Stimulated activated naive B cell treated with anti-CD40 and anti-IgM and Interleukin-4, amounts not matched to agents 10 μg/mL and 1 μg/mL and 100 μg/mL, for 72 hours (primary cell): Measurements from ENCODE around the gene FAM229A.
A peak's percentile ranks its signal among the peaks of the same experiment; 100 is the strongest.

Experiments used
- ATAC-seq, 2 donors: fragments of 150-1000 bp; cut with Tn5 transposase; replicated peaks; 2 replicates each; pipeline ENCODE4 v1.10.0; 2021; ENCODE audit warnings: moderate library complexity in 1 of 2
- DNase-seq: peaks from one replicate; pipeline ENCODE4 v3.0.0; 2021
- H3K27ac Mint-ChIP-seq: one replicate; pipeline ENCODE4 v1.8.0; 2022; ENCODE audit warnings: mild to moderate bottlenecking, mixed read lengths
- H3K27me3 Mint-ChIP-seq, 2 donors: one replicate each; pipeline ENCODE4 v1.8.0; 2022; ENCODE audit warnings: mixed read lengths in 2 of 2
- H3K36me3 Mint-ChIP-seq, 2 donors: one replicate each; pipeline ENCODE4 v1.8.0; 2022; ENCODE audit warnings: mixed read lengths in 2 of 2, mild to moderate bottlenecking in 1 of 2
- H3K4me1 Mint-ChIP-seq, 2 donors: one replicate each; pipeline ENCODE4 v1.8.0; 2022; ENCODE audit warnings: mixed read lengths in 2 of 2, mild to moderate bottlenecking in 1 of 2
- H3K4me3 Mint-ChIP-seq, 2 donors: one replicate each; pipeline ENCODE4 v1.8.0; 2022; ENCODE audit warnings: mild to moderate bottlenecking in 2 of 2, mixed read lengths in 2 of 2, moderate library complexity in 1 of 2
- H3K9me3 Mint-ChIP-seq, 2 donors: one replicate each; pipeline ENCODE4 v1.8.0; 2022; ENCODE audit warnings: mixed read lengths in 2 of 2, mild to moderate bottlenecking in 1 of 2

Gene FAM229A

DNA sequence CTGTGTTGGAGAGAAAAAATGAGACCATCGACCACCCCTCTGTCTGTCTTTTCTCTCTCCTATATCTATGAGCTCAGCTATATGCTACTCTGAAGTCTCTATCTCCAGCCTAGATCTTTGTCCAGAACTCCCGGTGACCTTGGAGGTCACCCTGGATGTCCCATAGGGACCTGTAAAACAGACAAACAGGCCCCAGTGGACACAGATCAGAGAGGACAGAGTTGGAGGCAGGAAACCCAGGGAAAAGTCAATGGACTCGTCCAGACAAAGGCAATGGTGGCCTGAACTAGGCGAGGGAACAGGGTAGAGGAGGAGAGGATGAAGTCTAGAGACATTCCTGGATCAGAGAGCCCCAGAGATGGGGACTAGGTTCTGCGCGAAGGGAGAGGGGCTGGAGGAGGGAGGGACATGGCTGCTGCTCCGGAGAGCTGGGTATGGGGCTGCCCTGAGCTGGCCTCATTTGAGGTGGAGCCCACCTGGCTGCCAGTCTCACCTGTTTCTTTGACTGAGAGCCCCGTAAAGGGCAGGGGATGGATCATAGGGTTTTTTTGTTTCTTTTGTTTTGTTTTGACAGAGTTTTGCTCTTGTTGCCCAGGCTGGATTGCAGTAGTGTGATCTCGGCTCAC lies 15.6 kb downstream of the FAM229A start:
- Mint-ChIP-seq H3K36me3 (peaks cover 3 to 4% of the 10 kb centered on the region in 2 donors), H3K27ac (no peak overlapping the region), H3K9me3 (peaks cover 0 to 1% of the 10 kb centered on the region in 2 donors), H3K4me1 (peaks cover 27 to 31% of the 10 kb centered on the region in 2 donors), H3K27me3 (no peaks in the 10 kb centered on the region), H3K4me3 (no peak overlapping the region)
- no peak for ATAC-seq
- no peak for DNase-seq

DNA sequence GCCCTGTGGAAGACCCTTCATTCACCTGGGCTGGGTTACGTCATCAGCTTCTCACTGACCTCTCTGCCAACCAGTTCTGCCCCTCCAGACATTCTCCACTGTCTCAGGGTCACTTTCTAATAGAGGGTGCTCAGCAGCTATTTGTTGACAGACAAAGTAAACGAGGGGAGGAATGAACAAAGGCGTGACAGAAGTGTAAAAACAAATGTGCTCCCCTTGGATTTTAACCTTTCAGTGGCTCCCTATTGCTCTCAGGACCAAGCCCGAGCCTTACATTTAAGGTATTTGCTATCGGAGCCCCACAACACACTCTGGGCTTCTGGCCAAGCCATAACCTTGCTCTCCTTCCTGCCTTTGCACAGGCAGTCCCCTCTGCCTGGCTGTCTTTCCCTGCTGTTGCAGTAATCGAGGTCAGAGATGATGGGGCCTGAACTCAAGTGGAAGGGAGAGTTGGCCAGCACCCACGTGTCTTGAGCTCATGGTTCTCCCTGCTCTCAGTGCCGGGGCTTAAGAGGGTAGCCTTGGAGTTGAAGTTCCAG lies 16.9 kb downstream of the FAM229A start:
- DNase-seq, result no peak
- peaks cover 0 to 2% of the 10 kb centered on the region in 2 donors for H3K36me3 Mint-ChIP-seq
- H3K4me1 Mint-ChIP-seq, result peaks cover 23 to 24% of the 10 kb centered on the region in 2 donors
- ATAC-seq, result no peak
- no peak overlapping the region for H3K27ac Mint-ChIP-seq
- H3K9me3 Mint-ChIP-seq, result no peaks in the 10 kb centered on the region
- no peak overlapping the region for H3K4me3 Mint-ChIP-seq
- H3K27me3 Mint-ChIP-seq, result no peaks in the 10 kb centered on the region

DNA sequence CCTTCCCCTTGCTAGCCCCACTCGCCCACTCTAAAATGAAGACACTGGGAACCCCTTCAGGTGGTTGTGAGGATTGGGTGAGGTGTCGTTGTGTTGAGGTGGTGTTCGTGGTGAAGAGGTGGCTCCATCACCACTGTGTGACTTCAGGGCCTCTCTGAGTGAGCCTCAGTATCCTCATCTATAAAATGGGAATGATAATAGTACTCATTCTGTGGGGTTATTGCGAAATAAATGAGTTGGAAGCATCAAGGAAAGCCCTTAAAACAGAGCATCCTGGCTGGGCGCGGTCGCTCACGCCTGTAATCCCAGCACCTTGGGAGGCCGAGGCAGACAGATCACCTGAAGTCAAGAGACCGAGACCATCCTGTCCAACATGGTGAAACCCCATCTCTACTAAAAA lies 19.6 kb downstream of the FAM229A start:
- H3K27ac Mint-ChIP-seq, result no peak overlapping the region
- H3K4me3 Mint-ChIP-seq, result no peak overlapping the region
- H3K9me3 Mint-ChIP-seq, result no peaks in the 10 kb centered on the region
- no peak for ATAC-seq
- peaks cover 0 to 3% of the 10 kb centered on the region in 2 donors for H3K36me3 Mint-ChIP-seq
- no peaks in the 10 kb centered on the region for H3K27me3 Mint-ChIP-seq
- DNase-seq, result no peak
- peaks cover 28 to 36% of the 10 kb centered on the region in 2 donors for H3K4me1 Mint-ChIP-seq

DNA sequence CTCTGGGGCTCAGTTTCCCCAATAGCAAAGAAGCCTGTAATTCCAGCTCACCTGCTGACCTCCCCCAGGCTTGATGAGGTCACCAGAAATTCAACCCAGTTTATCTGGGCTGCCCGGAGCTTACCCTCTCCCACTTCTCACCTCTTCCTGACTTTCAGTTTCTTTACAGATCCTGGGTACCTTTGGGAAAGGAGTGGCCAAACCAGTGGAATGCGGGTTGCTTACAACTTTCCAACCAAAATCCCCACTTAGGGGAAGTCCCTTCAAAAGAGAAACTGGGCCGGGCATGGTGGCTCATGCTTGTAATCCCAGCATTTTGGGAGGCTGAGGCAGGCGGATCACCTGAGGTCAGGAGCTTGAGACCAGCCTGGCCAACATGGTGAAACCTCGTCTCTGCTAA lies 20.3 kb downstream of the FAM229A start:
- Mint-ChIP-seq H3K27me3 (no peaks in the 10 kb centered on the region), H3K4me3 (no peak overlapping the region), H3K4me1 (peaks cover 35 to 39% of the 10 kb centered on the region in 2 donors), H3K9me3 (no peaks in the 10 kb centered on the region), H3K36me3 (peaks cover 0 to 3% of the 10 kb centered on the region in 2 donors), H3K27ac (no peak overlapping the region)
- DNase-seq (no peak), ATAC-seq (no peak)

DNA sequence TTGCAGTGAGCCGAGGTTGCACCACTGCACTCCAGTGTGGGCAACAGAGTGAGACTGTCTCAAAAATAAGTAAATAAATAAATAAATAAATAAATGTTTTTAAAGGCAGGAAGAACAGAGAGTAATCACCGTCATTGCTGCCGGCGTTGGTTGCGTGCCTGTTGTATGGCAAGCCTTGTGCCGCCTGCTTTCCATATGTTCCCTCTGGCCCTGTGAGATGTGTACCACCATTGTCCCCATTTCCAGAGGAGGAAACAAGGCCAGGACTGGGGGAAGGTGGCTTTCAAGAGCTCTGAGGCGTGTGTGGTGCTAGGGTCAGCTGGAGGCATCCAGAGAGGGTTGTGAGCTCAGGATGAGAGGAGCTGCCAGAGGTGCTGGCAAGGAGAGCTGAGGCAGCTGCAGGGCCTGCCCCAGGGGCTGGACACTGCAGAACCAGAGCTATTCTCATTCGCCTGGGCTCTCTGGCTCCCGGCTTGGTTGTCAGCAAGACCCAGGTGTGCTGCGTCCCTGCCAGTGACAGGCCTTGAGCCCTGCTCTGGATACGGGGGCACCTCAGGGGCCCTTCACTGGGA lies 21.0 kb downstream of the FAM229A start:
- H3K27me3 Mint-ChIP-seq, result no peaks in the 10 kb centered on the region
- H3K4me1 Mint-ChIP-seq, result peaks cover 40 to 42% of the 10 kb centered on the region in 2 donors
- ATAC-seq (no peak), DNase-seq (no peak)
- H3K4me3 Mint-ChIP-seq, result no peak overlapping the region
- H3K36me3 Mint-ChIP-seq, result peaks cover 0 to 3% of the 10 kb centered on the region in 2 donors
- H3K9me3 Mint-ChIP-seq, result no peaks in the 10 kb centered on the region
- no peak overlapping the region for H3K27ac Mint-ChIP-seq

DNA sequence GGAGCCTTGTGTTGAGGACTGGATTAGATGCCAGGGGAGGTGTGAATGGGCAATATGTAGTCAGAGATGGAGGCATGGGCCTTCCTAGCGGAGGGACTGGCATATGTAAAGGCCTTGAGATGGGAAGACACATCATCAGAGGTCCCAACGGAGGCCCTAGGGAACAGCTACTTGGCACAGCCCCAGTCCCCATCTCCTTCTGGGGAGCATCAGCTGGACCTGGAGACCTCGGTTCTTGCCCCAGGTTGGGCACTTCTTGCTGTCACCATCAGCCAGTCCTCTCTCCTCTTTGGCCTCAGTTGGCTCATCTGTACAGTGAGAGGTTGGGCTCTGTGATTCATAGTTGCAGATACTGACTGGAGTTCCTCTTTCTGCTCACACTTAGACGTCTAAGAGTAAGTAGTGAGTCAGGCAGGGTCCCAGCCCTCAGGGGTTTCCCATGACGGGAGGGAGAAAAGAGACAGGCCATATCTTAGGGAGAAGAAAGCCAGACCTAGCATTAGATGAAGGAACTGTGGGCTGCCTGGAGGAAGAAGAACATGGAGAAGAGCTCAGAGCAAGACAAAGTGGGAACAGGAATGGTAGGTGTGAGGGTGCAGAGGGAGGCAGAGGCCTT lies 22.8 kb downstream of the FAM229A start:
- ATAC-seq, result peak; percentile 69 to 72
- Mint-ChIP-seq H3K27ac (peak overlapping the region; percentile 93), H3K9me3 (no peaks in the 10 kb centered on the region), H3K36me3 (peaks cover 4 to 6% of the 10 kb centered on the region in 2 donors), H3K4me3 (peak overlapping the region; percentile 37 to 55), H3K27me3 (no peaks in the 10 kb centered on the region), H3K4me1 (peaks cover 40 to 50% of the 10 kb centered on the region in 2 donors)
- peak; percentile 71 for DNase-seq

DNA sequence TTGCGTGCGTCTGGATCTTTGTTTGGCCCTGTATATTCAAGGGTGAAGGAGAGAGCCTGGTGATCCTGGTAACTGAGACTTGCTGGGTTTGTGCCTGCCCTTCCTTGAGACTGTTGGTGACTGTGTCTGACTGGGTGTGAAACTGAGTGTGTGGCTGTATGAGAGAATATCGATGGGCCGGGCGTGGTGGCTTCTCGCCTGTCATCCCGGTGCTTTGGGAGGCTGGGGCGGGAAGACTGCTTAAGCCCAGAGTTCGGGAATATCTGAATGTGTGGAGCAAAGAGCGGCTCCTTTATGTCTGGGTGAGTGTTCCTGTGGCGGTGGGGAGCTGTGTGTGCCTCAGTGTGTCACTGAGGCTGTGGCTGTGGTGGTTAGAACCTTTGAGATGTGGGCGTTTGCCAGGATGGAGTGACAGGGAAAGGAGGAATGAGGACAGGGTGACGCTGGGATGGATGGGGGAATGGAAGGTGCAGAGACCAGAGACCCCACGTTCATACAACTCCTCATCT lies 23.6 kb downstream of the FAM229A start:
- Mint-ChIP-seq H3K27ac (peak overlapping the region; percentile 26), H3K4me3 (peak overlapping the region; percentile 65 to 71)

DNA sequence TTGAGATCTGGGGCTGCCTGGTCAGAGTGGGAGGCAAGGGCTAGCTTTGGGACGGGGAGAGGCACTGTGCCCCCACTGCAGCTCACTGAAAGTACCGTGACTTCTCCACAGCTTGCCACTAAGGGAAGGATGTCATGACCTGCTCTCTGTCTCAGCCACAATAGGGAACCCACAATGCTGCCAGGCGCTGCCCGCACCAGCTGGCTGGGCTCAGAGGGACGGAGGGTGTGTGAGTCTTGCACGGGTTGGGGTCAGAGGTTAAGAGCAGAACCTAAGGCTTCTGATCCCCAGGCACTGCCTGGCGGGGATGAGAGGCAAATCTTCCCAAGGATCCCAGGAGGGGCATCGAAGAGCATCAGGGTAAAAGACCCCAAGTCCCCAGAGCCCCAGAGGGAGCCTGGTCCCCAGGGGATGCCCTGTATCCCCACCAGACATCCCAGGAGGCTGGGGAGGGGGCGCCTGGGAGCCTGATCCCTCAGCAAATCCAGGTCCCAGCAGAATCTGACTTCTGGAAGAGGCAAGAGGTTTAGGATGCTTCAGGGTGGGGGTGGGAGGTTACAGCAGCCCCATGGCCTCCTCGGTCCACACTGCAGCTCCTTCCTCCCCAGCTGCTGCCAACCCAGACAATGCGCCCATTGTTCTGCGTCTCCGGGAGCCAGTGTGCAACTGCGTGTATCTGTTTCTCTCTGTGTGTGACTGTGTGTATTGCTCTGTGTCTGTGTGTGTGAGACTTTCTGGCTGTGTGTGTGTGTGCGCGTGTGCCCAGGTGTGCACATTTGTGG lies 24.2 kb downstream of the FAM229A start:
- DNase-seq (peak; percentile 79), ATAC-seq (peak; percentile 62 to 63)
- Mint-ChIP-seq H3K4me1 (peaks cover 49 to 63% of the 10 kb centered on the region in 2 donors), H3K4me3 (peak overlapping the region; percentile 71 to 72), H3K27ac (peak overlapping the region; percentile 96), H3K36me3 (peaks cover 4 to 18% of the 10 kb centered on the region in 2 donors), H3K9me3 (no peaks in the 10 kb centered on the region), H3K27me3 (no peaks in the 10 kb centered on the region)

More for the DNA sequence above, 23.6 kb downstream of the FAM229A start:
- no peak for ATAC-seq
- H3K4me1 Mint-ChIP-seq, result peaks cover 45 to 58% of the 10 kb centered on the region in 2 donors
- DNase-seq, result no peak
- H3K9me3 Mint-ChIP-seq, result no peaks in the 10 kb centered on the region
- no peaks in the 10 kb centered on the region for H3K27me3 Mint-ChIP-seq
- H3K36me3 Mint-ChIP-seq, result peaks cover 4 to 13% of the 10 kb centered on the region in 2 donors

DNA sequence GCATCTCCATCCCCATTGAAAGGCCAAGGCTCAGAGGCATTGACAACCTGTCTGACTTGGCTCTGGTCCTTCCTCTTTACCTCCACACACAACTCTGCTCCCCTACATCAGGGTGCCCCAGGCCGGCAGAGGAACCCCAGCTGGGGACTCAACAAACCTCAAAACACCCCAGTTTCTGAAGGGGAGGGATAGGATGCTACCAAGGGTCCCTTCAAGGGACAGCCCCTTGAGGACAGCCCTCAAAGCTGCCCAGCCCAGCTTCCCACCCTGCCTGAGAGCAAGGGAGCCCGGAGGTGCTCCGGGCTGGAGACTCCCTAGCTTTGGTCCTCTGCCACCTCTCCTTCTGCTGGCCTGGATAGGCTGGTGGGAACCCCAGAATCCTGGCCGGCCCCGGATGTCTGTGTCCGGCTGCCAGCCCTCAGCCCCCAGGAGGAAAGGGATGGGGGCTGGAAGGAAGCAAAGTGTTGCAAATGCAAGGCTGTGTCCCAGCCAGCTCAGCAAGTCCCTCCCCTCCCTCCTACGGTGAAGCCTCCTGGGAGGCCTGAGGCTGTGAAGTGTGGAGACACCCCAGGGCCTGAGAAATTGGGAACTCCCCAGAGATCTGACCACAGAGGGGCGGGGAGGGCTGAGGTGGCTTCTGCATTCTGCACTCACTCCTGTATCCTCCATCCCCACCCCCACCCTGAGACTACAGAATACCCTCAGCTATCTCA lies 25.2 kb downstream of the FAM229A start:
- no peaks in the 10 kb centered on the region for H3K27me3 Mint-ChIP-seq
- H3K36me3 Mint-ChIP-seq, result peaks cover 6 to 24% of the 10 kb centered on the region in 2 donors
- ATAC-seq (peak; percentile 61 to 63), DNase-seq (peak; percentile 84)
- H3K27ac Mint-ChIP-seq, result peak overlapping the region; percentile 96
- H3K4me3 Mint-ChIP-seq, result peak overlapping the region; percentile 71 to 72
- no peaks in the 10 kb centered on the region for H3K9me3 Mint-ChIP-seq
- H3K4me1 Mint-ChIP-seq, result peaks cover 47 to 70% of the 10 kb centered on the region in 2 donors

DNA sequence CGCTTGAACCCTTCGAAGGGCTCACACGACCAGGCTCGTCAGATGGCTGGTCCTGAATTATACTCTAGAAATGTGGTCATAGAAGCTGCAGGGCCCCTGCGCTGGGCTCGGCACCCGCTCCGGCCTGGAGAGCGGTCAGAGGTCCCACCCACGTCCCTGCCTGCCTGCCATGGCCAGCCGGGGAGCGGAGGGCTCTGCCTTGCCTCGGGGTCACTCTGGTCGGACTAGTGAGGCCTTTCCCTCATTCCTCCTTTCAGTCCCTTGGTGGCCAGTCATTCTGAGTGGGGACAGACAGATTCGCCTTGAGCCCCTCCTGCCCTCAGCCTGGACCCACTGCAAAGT lies 25.7 kb downstream of the FAM229A start:
- Mint-ChIP-seq H3K36me3 (peaks cover 10 to 30% of the 10 kb centered on the region in 2 donors), H3K27ac (peak overlapping the region; percentile 96), H3K27me3 (no peaks in the 10 kb centered on the region), H3K4me1 (peaks cover 47 to 75% of the 10 kb centered on the region in 2 donors), H3K4me3 (peak overlapping the region; percentile 71 to 72), H3K9me3 (no peaks in the 10 kb centered on the region)
- peak; percentile 0 for ATAC-seq
- peak; percentile 30 for DNase-seq

DNA sequence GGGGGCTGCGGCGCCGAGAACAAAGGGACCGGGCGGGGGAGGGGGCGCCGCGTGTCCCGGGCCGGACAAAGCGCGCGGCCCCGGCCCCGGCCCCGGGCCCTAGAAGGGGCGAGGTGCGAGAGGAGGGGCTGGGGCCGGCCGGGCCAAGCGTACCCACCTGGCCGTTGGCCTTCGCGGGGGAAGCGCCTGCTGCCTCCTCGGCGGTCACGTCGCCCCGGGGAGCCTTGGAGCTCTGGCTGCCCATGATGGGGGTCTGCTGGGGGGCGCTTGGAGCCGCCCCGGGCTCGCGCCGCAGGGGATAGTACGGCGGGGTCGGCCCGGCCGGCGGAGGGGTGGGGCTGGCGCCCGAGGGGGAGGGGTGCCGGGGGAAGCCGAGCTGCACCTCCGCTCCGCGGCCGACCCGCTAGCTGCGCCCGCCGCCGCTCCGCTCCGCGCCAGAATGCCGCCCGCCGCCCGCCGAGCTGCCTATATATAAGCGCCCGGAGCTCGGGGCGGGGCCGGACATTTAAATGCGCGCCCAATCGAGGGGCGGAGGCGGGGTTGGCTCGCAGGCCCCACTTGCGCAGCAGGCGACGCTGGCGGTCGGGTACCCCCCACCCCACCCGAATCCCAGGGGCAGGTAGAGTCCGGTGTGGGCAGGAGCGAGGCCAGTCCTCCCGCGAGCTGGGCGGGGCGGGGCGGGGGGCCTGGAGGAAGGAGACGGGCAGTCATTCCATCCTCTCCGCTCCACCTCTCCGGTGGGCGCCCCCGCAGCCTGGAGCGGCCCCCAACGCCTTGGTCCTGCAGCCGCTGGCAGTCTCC lies 26.3 kb downstream of the FAM229A start, which contains the start of gene MARCKSL1:
TSS of gene MARCKSL1 (minus strand) at position 444 of the 801 bp plus-strand sequence. CDS start at position 244, 200 bp downstream.
- H3K4me1 Mint-ChIP-seq, result peaks cover 47 to 80% of the 10 kb centered on the region in 2 donors
- peak; percentile 79 for DNase-seq
- no peaks in the 10 kb centered on the region for H3K27me3 Mint-ChIP-seq
- H3K9me3 Mint-ChIP-seq, result no peaks in the 10 kb centered on the region
- peak within 1 kb of the TSS; percentile 96 for H3K27ac Mint-ChIP-seq
- H3K36me3 Mint-ChIP-seq, result peaks cover 16 to 35% of the 10 kb centered on the region in 2 donors
- peak; percentile 20 to 37 for ATAC-seq
- H3K4me3 Mint-ChIP-seq, result peak within 1 kb of the TSS; percentile 88 to 93

DNA sequence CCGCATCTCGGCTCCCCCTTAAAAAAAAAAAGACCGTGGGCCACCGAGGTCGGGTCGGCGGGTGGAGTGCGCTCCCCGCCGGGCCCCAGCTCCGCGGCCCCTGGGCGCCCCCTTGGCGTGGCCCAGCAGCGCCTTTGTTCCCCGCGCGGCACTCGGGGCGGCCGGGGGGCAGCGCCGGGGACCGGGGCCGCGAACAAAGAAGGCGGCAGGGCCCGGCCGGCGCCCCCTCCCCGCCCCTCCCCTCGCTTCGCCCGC lies 26.8 kb downstream of the FAM229A start:
- DNase-seq, result no peak
- H3K27ac Mint-ChIP-seq, result no peak overlapping the region
- H3K9me3 Mint-ChIP-seq, result no peaks in the 10 kb centered on the region
- peaks cover 49 to 85% of the 10 kb centered on the region in 2 donors for H3K4me1 Mint-ChIP-seq
- peaks cover 21 to 41% of the 10 kb centered on the region in 2 donors for H3K36me3 Mint-ChIP-seq
- peak overlapping the region; percentile 88 to 93 for H3K4me3 Mint-ChIP-seq
- ATAC-seq, result no peak
- no peaks in the 10 kb centered on the region for H3K27me3 Mint-ChIP-seq
